ENCODE data around the gene CTNS.

Gene CTNS

GRCh38 chr17:3710951-3711383 lies 74.4 kb downstream of the CTNS start:
- DNase-seq (ENCODE audit: low spot score), result no peak

Data from SK-N-DZ (cell line).